Measurements from ENCODE around the gene PDE6A. TPM values are rescaled to one million over a fixed set of nuclear protein-coding genes. Genes with fewer than 3 reads are reported as not detected.

PDE6A gene
- total and polyA plus RNA-seq, 2 of the 13 experiments (the other 11 are each of a cell fraction or from before 2014, with no cell fraction given) = 0.01 TPM; not detected in 1

- TF ChIP-seq LBX2 (CRISPR knock-in tag; IDR thresholded peaks at IDR 0.05; ENCODE audit: borderline replicate concordance) (no peak), KLF9 (CRISPR knock-in tag; IDR thresholded peaks at IDR 0.05; ENCODE audit: low read depth) (0 out of 2 replicates have a peak, but pooled peaks have one; percentile 35), IKZF1 (IDR thresholded peaks at IDR 0.05) (no peak), PTBP1 (IDR thresholded peaks at IDR 0.05; ENCODE audit: low read depth, low read length, poor library complexity, severe bottlenecking) (no peak), DRAP1 (CRISPR knock-in tag; IDR thresholded peaks at IDR 0.05) (no peak), RAD21 (CRISPR knock-in tag; IDR thresholded peaks at IDR 0.05) (peak; percentile 86), STAG1 (CRISPR knock-in tag; IDR thresholded peaks at IDR 0.05) (peak; percentile 96), ZNF34 (CRISPR knock-in tag; IDR thresholded peaks at IDR 0.05; ENCODE audit: borderline replicate concordance) (no peak), TBX3 (IDR thresholded peaks at IDR 0.05; ENCODE audit: borderline replicate concordance) (no peak), PCBP1 (IDR thresholded peaks at IDR 0.05; ENCODE audit: borderline replicate concordance, low read depth, low read length) (no peak), RXRB (CRISPR knock-in tag; IDR thresholded peaks at IDR 0.05; ENCODE audit: borderline replicate concordance) (peak; percentile 40; the same call in 1 of the 2 replicates), ZNF589 (CRISPR knock-in tag; conservative IDR thresholded peaks at IDR 0.05) (no peak), ZNF282 (IDR thresholded peaks at IDR 0.05; ENCODE audit: partially characterized antibody) (no peak), ZNF225 (CRISPR knock-in tag; IDR thresholded peaks at IDR 0.05) (no peak), SMAD3 (CRISPR knock-in tag; IDR thresholded peaks at IDR 0.05) (0 out of 2 replicates have a peak, but pooled peaks have one; percentile 60), ZFP37 (CRISPR knock-in tag; IDR thresholded peaks at IDR 0.05; ENCODE audit: borderline replicate concordance) (no peak), ELF3 (CRISPR knock-in tag; IDR thresholded peaks at IDR 0.05) (0 out of 2 replicates have a peak, but pooled peaks have one; percentile 32), RNF219 (CRISPR knock-in tag; IDR thresholded peaks at IDR 0.05) (no peak), IRF2 (CRISPR knock-in tag; IDR thresholded peaks at IDR 0.05) (no peak), ASH2L (IDR thresholded peaks at IDR 0.05; ENCODE audit: insufficient read length, low read depth, low read length) (no peak), MZF1 (CRISPR knock-in tag; IDR thresholded peaks at IDR 0.05; ENCODE audit: borderline replicate concordance) (no peak), REL (CRISPR knock-in tag; conservative IDR thresholded peaks at IDR 0.05) (no peak), MIXL1 (CRISPR knock-in tag; IDR thresholded peaks at IDR 0.05) (peak; percentile 58; the same call in 1 of the 2 replicates)
- TF ChIP-seq, protein P1, sequence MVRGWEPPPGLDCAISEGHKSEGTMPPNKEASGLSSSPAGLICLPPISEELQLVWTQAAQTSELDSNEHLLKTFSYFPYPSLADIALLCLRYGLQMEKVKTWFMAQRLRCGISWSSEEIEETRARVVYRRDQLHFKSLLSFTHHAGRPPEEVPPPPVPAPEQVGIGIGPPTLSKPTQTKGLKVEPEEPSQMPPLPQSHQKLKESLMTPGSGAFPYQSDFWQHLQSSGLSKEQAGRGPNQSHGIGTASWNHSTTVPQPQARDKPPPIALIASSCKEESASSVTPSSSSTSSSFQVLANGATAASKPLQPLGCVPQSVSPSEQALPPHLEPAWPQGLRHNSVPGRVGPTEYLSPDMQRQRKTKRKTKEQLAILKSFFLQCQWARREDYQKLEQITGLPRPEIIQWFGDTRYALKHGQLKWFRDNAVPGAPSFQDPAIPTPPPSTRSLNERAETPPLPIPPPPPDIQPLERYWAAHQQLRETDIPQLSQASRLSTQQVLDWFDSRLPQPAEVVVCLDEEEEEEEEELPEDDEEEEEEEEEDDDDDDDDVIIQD (CRISPR knock-in tag; IDR thresholded peaks at IDR 0.05; ENCODE audit: low read depth) = 0 out of 2 replicates have a peak, but pooled peaks have one; percentile 35
- TF ChIP-seq, protein P2, sequence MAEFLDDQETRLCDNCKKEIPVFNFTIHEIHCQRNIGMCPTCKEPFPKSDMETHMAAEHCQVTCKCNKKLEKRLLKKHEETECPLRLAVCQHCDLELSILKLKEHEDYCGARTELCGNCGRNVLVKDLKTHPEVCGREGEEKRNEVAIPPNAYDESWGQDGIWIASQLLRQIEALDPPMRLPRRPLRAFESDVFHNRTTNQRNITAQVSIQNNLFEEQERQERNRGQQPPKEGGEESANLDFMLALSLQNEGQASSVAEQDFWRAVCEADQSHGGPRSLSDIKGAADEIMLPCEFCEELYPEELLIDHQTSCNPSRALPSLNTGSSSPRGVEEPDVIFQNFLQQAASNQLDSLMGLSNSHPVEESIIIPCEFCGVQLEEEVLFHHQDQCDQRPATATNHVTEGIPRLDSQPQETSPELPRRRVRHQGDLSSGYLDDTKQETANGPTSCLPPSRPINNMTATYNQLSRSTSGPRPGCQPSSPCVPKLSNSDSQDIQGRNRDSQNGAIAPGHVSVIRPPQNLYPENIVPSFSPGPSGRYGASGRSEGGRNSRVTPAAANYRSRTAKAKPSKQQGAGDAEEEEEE (CRISPR knock-in tag; IDR thresholded peaks at IDR 0.05; ENCODE audit: borderline replicate concordance) = no peak
These were observed 46.2 kb upstream of the PDE6A start (continued) for GRCh38 chr5:149990518-149991376.
